Thyroid gland (tissue), 4 donors: ENCODE measurements around the gene SNAPIN.

ENCODE experiments used
- CTCF ChIP-seq, 6 experiments: fragments of 200-600 bp in 3 of 6; fragments of 450-650 bp in 3 of 6; sonication (generic) in 3 of 6; IDR thresholded peaks; one replicate each; pipeline ENCODE4 v1.5.1; 2016 to 2019; ENCODE audit warnings: antibody characterized with exemption in 6 of 6, mild to moderate bottlenecking in 2 of 6, inconsistent platforms in 1 of 6, moderate library complexity in 1 of 6
- POLR2A ChIP-seq, 2 donors: fragments of 450-650 bp; IDR thresholded peaks; one replicate each; pipeline ENCODE4 v1.6.1; 2017; ENCODE audit warnings: antibody characterized with exemption in 2 of 2, mild to moderate bottlenecking in 2 of 2, moderate library complexity in 1 of 2

- TF ChIP-seq CTCF (IDR thresholded peaks at IDR 0.05) (no peak), POLR2A (IDR thresholded peaks at IDR 0.05) (no peak)
Measured at GRCh38 chr1:153613406-153613805, 45.1 kb upstream of the SNAPIN start.
